ENCODE measurements around the gene CXCR1.
"Not testable (repeated sequence)": the region's sequence is repeated elsewhere in the genome, so short reads cannot be mapped to it uniquely, and the experiment has no call there.

The CXCR1 gene

DNA sequence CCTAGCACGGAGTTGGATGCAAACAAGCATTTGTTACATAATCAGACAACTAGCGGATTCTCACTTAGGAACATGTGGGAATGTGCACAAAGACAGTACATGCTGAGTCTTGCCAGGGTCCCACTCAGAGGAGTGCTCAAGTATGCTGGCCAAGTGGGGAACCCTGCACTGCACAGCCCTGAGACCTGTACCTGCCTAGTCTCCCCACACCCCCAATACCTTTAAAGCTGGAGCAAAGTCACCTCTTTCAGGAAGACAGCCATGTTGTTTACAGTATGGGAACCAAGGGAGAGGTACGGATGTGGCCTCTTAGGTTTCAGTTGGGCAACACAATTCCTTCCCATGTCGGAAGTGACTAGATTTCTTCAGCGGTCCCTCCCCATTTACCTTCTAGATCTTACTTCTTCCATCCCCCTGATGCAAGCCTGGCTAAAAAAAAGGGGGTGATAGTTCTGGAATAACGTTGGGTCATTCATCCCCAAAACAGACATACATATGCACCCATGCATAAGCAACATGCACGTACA lies 10.7 kb downstream of the CXCR1 start:
- DNase-seq, result no peak

- DNase-seq, result no peak
Measured at GRCh38 chr2:218152777-218153176, 14.0 kb downstream of the CXCR1 start.

- DNase-seq, result no peak
Measured at GRCh38 chr2:218152172-218152571, 14.6 kb downstream of the CXCR1 start.

- no peak for DNase-seq
Measured at GRCh38 chr2:218149848-218150440, 16.8 kb downstream of the CXCR1 start.

DNA sequence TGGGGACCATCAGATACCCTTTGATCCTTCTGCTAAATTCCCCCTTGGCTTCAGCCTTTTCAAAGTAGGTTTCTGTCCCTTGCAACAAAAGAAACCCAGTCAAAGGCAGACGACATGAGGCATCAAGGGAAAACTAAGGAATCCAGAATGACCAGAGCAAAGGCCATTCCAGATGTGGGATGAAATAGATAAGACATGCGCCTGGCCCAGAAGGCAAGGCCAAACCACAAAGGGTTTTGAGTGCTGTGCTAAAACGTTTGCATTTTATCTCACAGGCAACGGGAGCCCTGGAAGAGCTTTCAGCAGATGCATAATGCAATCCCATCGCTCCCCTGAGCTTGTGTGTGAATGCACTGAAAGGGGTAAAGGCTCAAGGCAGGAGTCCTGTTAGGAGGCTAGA lies 17.7 kb downstream of the CXCR1 start:
- DNase-seq, result no peak

- DNase-seq, result no peak
Measured at GRCh38 chr2:218146056-218146455, 20.7 kb downstream of the CXCR1 start.

GRCh38 chr2:218145124-218145523 lies 21.6 kb downstream of the CXCR1 start:
- DNase-seq, result no peak

DNA sequence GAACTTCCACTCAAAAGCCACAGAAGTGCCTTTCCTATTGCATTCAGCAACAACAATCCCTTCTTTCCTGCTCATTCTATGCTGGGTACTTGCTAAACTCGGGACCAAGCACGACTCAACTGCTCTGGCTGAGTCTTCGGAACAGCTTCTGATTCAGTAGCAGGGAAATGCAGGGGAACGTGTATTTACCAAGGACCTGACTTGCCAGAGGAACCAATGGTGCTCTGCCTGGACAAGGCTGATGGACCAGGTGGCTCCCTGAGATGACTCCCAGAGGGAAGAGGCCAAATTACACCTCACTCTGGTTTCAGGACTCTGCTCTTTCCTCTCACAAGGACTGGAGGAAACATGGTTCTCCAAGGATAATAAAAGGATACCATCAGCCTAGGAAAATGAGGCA lies 28.7 kb downstream of the CXCR1 start:
- DNase-seq, result no peak

- no peak for DNase-seq
Measured at GRCh38 chr2:218137514-218137913, 29.2 kb downstream of the CXCR1 start.

DNA sequence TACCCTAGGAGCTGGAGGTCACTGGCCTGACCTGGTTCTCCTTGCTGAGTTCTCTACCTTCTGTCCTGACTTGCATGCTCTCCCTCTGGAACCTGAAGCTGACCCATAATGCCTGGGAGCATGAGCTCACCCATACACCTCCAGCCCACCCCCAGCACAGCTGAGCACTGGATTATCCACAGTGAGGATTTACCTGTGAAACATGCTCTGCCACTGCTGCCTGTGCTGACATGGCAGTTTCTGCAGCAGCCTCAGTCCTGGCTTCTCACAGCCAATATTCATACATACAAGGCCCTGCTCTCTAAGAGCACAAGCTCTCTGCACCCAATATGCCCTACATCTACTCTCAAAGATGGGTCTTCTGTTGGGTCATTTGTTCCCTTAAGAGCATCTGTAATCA lies 35.9 kb downstream of the CXCR1 start:
- no peak for DNase-seq

- no peak for DNase-seq
Measured at GRCh38 chr2:218130377-218130776, 36.4 kb downstream of the CXCR1 start.

GRCh38 chr2:218129458-218130135 lies 37.2 kb downstream of the CXCR1 start:
- no peak for DNase-seq

GRCh38 chr2:218128781-218129457 lies 37.8 kb downstream of the CXCR1 start:
- no peak for DNase-seq

DNA sequence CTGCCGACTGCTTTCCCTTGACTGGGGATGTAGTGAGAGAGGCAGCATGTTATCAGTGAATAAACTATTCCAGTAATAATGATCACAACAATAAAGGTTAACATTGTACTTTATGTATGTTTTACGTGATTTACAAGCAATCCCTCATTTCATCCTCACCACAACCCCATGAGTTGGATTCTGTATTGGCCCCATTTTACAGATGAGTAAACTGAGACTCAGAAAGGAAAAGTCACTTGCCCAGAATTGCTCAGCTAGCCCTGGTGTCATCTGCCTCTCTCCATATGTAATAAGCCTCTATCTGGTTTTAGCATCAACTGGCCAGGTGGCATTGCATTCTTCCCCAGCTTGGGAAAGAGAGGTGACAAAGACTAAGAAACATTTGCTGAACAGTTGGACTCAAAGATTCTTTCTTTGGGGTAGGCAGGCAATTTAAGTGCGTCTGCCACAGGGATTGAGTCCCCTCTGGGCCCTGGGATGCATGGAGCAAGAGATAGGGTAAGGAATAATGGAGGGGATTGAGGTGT lies 38.8 kb downstream of the CXCR1 start:
- DNase-seq, result no peak

- peak in 1 of 5 donors; percentile 17 for DNase-seq
Measured at GRCh38 chr2:218125626-218126080, 41.1 kb downstream of the CXCR1 start, which contains the start of gene CXCR2. Gene CXCR2 (plus strand): TSS chr2:218126028. CDS start chr2:218134802, 8,774 bp downstream.

DNA sequence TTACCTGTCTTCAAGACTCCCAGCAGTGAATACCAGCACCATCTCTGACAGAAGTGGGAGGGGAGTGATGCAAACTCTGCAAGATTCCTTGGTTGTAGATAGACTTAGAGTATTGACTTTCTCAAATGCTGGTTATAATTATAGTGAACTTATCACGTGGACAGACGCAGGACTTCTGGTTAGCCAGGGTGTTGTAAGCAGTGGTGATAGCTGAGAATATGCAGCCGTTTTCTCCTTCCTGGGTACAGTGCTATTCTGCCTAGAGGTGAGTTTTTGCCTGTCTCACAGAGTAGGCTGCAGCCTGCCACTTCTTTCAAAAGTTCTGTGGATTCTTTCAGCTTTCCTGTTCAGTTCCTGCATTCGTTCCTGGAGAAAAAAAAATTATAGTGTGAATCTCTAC lies 41.7 kb downstream of the CXCR1 start:
- no peak for DNase-seq

GRCh38 chr2:218123986-218124385 lies 42.8 kb downstream of the CXCR1 start:
- no peak for DNase-seq

- not testable (repeated sequence) for DNase-seq
Measured at GRCh38 chr2:218122286-218122685, 44.5 kb downstream of the CXCR1 start.

- not testable (repeated sequence) for DNase-seq
Measured at GRCh38 chr2:218121789-218122188, 45.0 kb downstream of the CXCR1 start.

Measured in T-helper 1 cell (primary cell).